Pons (tissue), 1 donor: Measurements from ENCODE around the gene SBSN.
A peak's percentile ranks its signal among the peaks of the same experiment; 100 is the strongest.
"Not testable (repeated sequence)": the region's sequence is repeated elsewhere in the genome, so short reads cannot be mapped to it uniquely, and the experiment has no call there.

Experiments
- DNase-seq: peaks from one replicate; pipeline ENCODE4 v3.0.0-alpha.2; 2016; ENCODE audit warnings: low spot score

The SBSN gene

GRCh38 chr19:35508129-35508528 lies 20.0 kb downstream of the SBSN start:
- no peak for DNase-seq

- DNase-seq = no peak
Observed at GRCh38 chr19:35507561-35507960, 20.6 kb downstream of the SBSN start.

- DNase-seq = no peak
Observed at GRCh38 chr19:35506011-35506410, 22.1 kb downstream of the SBSN start.

GRCh38 chr19:35502751-35503150 lies 25.4 kb downstream of the SBSN start:
- no peak for DNase-seq

- DNase-seq = no peak
Observed at GRCh38 chr19:35501684-35502083, 26.4 kb downstream of the SBSN start.

GRCh38 chr19:35500611-35501010 lies 27.5 kb downstream of the SBSN start:
- DNase-seq = no peak

- no peak for DNase-seq
Observed at GRCh38 chr19:35498984-35499527, 29.1 kb downstream of the SBSN start.

GRCh38 chr19:35498220-35498619 lies 29.9 kb downstream of the SBSN start:
- no peak for DNase-seq

- DNase-seq = no peak
Observed at GRCh38 chr19:35497406-35497805, 30.7 kb downstream of the SBSN start.

- DNase-seq = peak; percentile 48
Observed at GRCh38 chr19:35495107-35496064, 32.7 kb downstream of the SBSN start.

- DNase-seq = no peak
Observed at GRCh38 chr19:35493971-35494370, 34.1 kb downstream of the SBSN start.

GRCh38 chr19:35491836-35492360 lies 36.2 kb downstream of the SBSN start:
- DNase-seq = no peak

- no peak for DNase-seq
Observed at GRCh38 chr19:35490364-35490763, 37.7 kb downstream of the SBSN start, which contains the start of gene KRTDAP. TSS of gene KRTDAP (minus strand) at chr19:35490464. CDS start at chr19:35490442, 22 bp downstream.

- DNase-seq = no peak
Observed at GRCh38 chr19:35488677-35489076, 39.4 kb downstream of the SBSN start.

- no peak for DNase-seq
Observed at GRCh38 chr19:35487656-35488182, 40.4 kb downstream of the SBSN start.

GRCh38 chr19:35486268-35486708 lies 41.8 kb downstream of the SBSN start:
- DNase-seq = no peak

GRCh38 chr19:35484252-35485036 lies 43.7 kb downstream of the SBSN start:
- no peak for DNase-seq

- DNase-seq = no peak
Observed at GRCh38 chr19:35483089-35483488, 45.0 kb downstream of the SBSN start.

- DNase-seq = no peak
Observed at GRCh38 chr19:35478794-35479677, 49.1 kb downstream of the SBSN start.

- no peak for DNase-seq
Observed at GRCh38 chr19:35476149-35476548, 52.0 kb downstream of the SBSN start.

GRCh38 chr19:35474594-35474993 lies 53.5 kb downstream of the SBSN start:
- not testable (repeated sequence) for DNase-seq
